ENCODE results near the gene RGS12.

DNA sequence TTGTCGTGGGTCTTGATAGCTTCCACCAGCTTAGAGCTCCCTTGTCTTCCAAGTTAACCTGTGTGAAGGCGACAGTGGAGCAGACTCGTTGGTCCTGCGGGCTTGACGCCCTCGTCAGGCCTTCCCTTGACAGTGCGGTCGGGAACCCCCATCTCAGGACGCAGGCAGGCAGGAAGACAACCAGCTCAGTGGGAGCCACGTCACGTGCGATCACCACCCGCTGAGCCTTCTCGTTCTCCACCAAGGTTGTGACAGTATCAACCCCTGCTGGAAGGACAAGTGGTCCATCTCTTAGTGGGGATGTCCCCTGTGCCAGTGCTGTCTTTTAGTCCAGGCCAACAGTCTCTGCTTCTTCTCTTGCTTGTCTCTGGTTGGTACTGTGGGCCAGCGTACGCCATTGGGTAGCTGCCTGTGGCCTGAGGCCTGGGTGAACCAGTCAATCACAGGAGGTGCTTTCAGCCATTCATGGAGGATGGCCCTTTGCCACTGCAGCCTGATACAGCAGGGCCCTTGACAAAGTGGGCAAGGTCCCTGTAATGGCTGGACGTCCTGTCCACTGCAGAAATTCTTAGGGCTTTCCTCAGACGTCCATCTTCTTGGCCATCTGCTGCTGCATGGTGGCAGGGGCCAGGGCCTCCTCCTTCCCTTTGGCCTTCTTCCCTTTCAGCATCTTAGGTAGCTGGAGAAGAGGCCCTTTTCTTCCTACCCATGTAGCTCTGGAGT is 31.4 kb downstream of the RGS12 start:
- TF ChIP-seq, protein P1, sequence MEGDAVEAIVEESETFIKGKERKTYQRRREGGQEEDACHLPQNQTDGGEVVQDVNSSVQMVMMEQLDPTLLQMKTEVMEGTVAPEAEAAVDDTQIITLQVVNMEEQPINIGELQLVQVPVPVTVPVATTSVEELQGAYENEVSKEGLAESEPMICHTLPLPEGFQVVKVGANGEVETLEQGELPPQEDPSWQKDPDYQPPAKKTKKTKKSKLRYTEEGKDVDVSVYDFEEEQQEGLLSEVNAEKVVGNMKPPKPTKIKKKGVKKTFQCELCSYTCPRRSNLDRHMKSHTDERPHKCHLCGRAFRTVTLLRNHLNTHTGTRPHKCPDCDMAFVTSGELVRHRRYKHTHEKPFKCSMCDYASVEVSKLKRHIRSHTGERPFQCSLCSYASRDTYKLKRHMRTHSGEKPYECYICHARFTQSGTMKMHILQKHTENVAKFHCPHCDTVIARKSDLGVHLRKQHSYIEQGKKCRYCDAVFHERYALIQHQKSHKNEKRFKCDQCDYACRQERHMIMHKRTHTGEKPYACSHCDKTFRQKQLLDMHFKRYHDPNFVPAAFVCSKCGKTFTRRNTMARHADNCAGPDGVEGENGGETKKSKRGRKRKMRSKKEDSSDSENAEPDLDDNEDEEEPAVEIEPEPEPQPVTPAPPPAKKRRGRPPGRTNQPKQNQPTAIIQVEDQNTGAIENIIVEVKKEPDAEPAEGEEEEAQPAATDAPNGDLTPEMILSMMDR (IDR thresholded peaks at IDR 0.05; ENCODE audit: poor library complexity): no peak
- TF ChIP-seq EZH2phosphoT487 (IDR thresholded peaks at IDR 0.05; ENCODE audit: low read depth, severe bottlenecking, unreplicated experiment): no peak

All from hepatocyte (in vitro differentiated cells).